IMR-90 (cell line): Measurements from ENCODE around the gene CALML3. TPM values are rescaled to one million over a fixed set of nuclear protein-coding genes. Genes with fewer than 3 reads are reported as not detected.

ENCODE experiments used
- ATAC-seq: fragments of 200-7000 bp; cut with Tn5 transposase; 2 replicates; pipeline ENCODE4 v1.9.1; 2020; ENCODE audit warnings: low read depth, mild to moderate bottlenecking, moderate library complexity
- BruUV-seq: library from RNA; stranded (reverse); fragments of 400-500 nt; replicated peaks from 2 replicates; lab custom pipeline; 2021; lab: Mats Ljungman, UMichigan
- CTCF ChIA-PET: fragments of 300-600 bp; formaldehyde crosslinking; extraction: SDS; loops from one replicate; lab custom pipeline; 2021; ENCODE audit warnings: antibody characterized with exemption; lab: Yijun Ruan, JAX
- POLR2A ChIA-PET: fragments of 300-600 bp; sonication (Branson Sonifier 250); formaldehyde crosslinking; loops from one replicate; lab custom pipeline; 2022; ENCODE audit warnings: antibody characterized with exemption; ENCODE audit not compliant: unreplicated experiment; lab: Charles Lee
- DNase-seq: peaks from one replicate; pipeline ENCODE4 v3.0.0; 2013
- H2AFZ ChIP-seq: replicated peaks from 2 replicates; pipeline ENCODE3; 2013; ENCODE audit warnings: low read length, mild to moderate bottlenecking; ENCODE audit not compliant: poor library complexity
- H2AK5ac ChIP-seq: 2 replicates; pipeline ENCODE4 v1.6.1; 2013; ENCODE audit warnings: low read depth, low read length, inconsistent platforms
- H2AK9ac ChIP-seq: replicated peaks from 2 replicates; pipeline ENCODE3; 2013; ENCODE audit warnings: mild to moderate bottlenecking, low read depth, low read length, moderate library complexity; ENCODE audit not compliant: poor library complexity
- H2BK120ac ChIP-seq: 2 replicates; pipeline ENCODE4 v1.6.1; 2013; ENCODE audit warnings: low read depth, low read length, inconsistent platforms
- H2BK15ac ChIP-seq: 3 replicates; pipeline ENCODE4 v1.6.1; 2013; ENCODE audit warnings: low read depth, low read length, inconsistent platforms
- H2BK20ac ChIP-seq: 2 replicates; pipeline ENCODE4 v1.6.1; 2013; ENCODE audit warnings: low read depth, mild to moderate bottlenecking, inconsistent platforms, low read length, moderate library complexity
- H2BK5ac ChIP-seq: 2 replicates; pipeline ENCODE4 v1.6.1; 2013; ENCODE audit warnings: mild to moderate bottlenecking, low read depth, low read length, inconsistent platforms; ENCODE audit not compliant: poor library complexity, severe bottlenecking
- H3K14ac ChIP-seq: replicated peaks from 2 replicates; pipeline ENCODE4 v1.6.1; 2013; ENCODE audit warnings: low read depth, low read length, inconsistent platforms
- H3K18ac ChIP-seq: 2 replicates; pipeline ENCODE4 v1.6.1; 2013; ENCODE audit warnings: low read depth, low read length, control low read depth
- H3K23ac ChIP-seq: 2 replicates; pipeline ENCODE4 v1.6.1; 2013; ENCODE audit warnings: low read depth, low read length, inconsistent platforms
- H3K27ac ChIP-seq: 2 replicates; pipeline ENCODE4 v1.5.1; 2013; ENCODE audit warnings: mild to moderate bottlenecking, control low read depth, low read length; ENCODE audit not compliant: insufficient read depth
- H3K27me3 ChIP-seq: 2 replicates; pipeline ENCODE4 v1.6.1; 2013; ENCODE audit warnings: low read length; ENCODE audit not compliant: control insufficient read depth, insufficient read depth
- H3K36me3 ChIP-seq: 2 replicates; pipeline ENCODE4 v1.6.1; 2013; ENCODE audit warnings: low read length, mixed read lengths; ENCODE audit not compliant: control insufficient read depth, insufficient read depth
- H3K4ac ChIP-seq: 2 replicates; pipeline ENCODE4 v1.6.1; 2013; ENCODE audit warnings: low read depth, low read length, inconsistent platforms
- H3K4me1 ChIP-seq: 2 replicates; pipeline ENCODE4 v1.6.1; 2013; ENCODE audit warnings: low read length, mixed read lengths; ENCODE audit not compliant: control insufficient read depth, insufficient read depth
- H3K4me2 ChIP-seq: 2 replicates; pipeline ENCODE4 v1.6.1; 2013; ENCODE audit warnings: low read depth, mild to moderate bottlenecking, control low read depth, low read length, moderate library complexity
- H3K4me3 ChIP-seq: 2 replicates; pipeline ENCODE4 v1.5.1; 2013; ENCODE audit warnings: low read depth, mild to moderate bottlenecking, control low read depth, low read length, moderate library complexity; ENCODE audit not compliant: insufficient read depth
- H3K56ac ChIP-seq: 2 replicates; pipeline ENCODE4 v1.6.1; 2013; ENCODE audit warnings: low read length, inconsistent platforms; ENCODE audit not compliant: insufficient read depth; ENCODE audit errors: extremely low read depth
- H3K79me1 ChIP-seq, 2 experiments: 2 replicates each; pipeline ENCODE4 v1.6.1; 2013; ENCODE audit warnings: low read length in 2 of 2, inconsistent platforms in 1 of 2, low read depth in 1 of 2
- H3K9ac ChIP-seq: 2 replicates; pipeline ENCODE4 v1.6.1; 2013; ENCODE audit warnings: low read depth, low read length, control low read depth
- H3K9me1 ChIP-seq: 2 replicates; pipeline ENCODE4 v1.6.1; 2013; ENCODE audit warnings: low read length, inconsistent platforms; ENCODE audit not compliant: insufficient read depth
- H3K9me3 ChIP-seq: 2 replicates; pipeline ENCODE4 v1.6.1; 2013; ENCODE audit warnings: low read length; ENCODE audit not compliant: control insufficient read depth, insufficient read depth
- H4K20me1 ChIP-seq: 2 replicates; pipeline ENCODE4 v1.6.1; 2013; ENCODE audit warnings: low read length, inconsistent platforms; ENCODE audit not compliant: insufficient read depth
- H4K5ac ChIP-seq: 2 replicates; pipeline ENCODE4 v1.6.1; 2013; ENCODE audit warnings: mild to moderate bottlenecking, low read depth, low read length, control low read depth
- H4K8ac ChIP-seq, 2 experiments: 2 replicates each; pipeline ENCODE4 v1.6.1; 2013; ENCODE audit warnings: low read depth in 2 of 2, low read length in 2 of 2, control low read depth in 1 of 2, inconsistent platforms in 1 of 2
- H4K91ac ChIP-seq: 2 replicates; pipeline ENCODE4 v1.6.1; 2013; ENCODE audit warnings: low read depth, low read length, inconsistent platforms; ENCODE audit not compliant: insufficient read depth
- BHLHE40 ChIP-seq: fragments of 150-350 bp; IDR thresholded peaks from 2 replicates; pipeline ENCODE4 v1.6.1; 2016; ENCODE audit warnings: mild to moderate bottlenecking, low read depth, low read length
- CEBPB ChIP-seq: IDR thresholded peaks from 2 replicates; pipeline ENCODE4 v1.6.1; 2012; ENCODE audit warnings: low read depth, low read length, improper control_type of control experiment
- CHD1 ChIP-seq: IDR thresholded peaks from 2 replicates; pipeline ENCODE4 v1.6.1; 2012; ENCODE audit warnings: low read depth, low read length, improper control_type of control experiment
- FOS ChIP-seq: fragments of 150-350 bp; IDR thresholded peaks from 2 replicates; pipeline ENCODE4 v1.6.1; 2016; ENCODE audit warnings: low read depth, low read length
- MAZ ChIP-seq: IDR thresholded peaks from 2 replicates; pipeline ENCODE4 v1.6.1; 2012; ENCODE audit warnings: low read depth, mild to moderate bottlenecking, low read length, improper control_type of control experiment, moderate library complexity, borderline replicate concordance
- MXI1 ChIP-seq: IDR thresholded peaks from 2 replicates; pipeline ENCODE4 v1.6.1; 2012; ENCODE audit warnings: low read depth, mild to moderate bottlenecking, low read length, moderate library complexity, borderline replicate concordance
- RAD21 ChIP-seq: IDR thresholded peaks from 2 replicates; pipeline ENCODE4 v1.6.1; 2012; ENCODE audit warnings: low read length, improper control_type of control experiment
- SMC3 ChIP-seq: fragments of 150-350 bp; IDR thresholded peaks from 2 replicates; pipeline ENCODE4 v1.6.1; 2016; ENCODE audit warnings: low read depth, mild to moderate bottlenecking, antibody characterized with exemption, low read length, moderate library complexity
- WGBS, 2 experiments: methylation state at CpG; one replicate each; pipeline versions ENCODE4 v1.1.5 to v1.1.7; 2013; ENCODE audit warnings: missing lambda C conversion rate in 2 of 2; ENCODE audit not compliant: insufficient read length in 1 of 2; ENCODE audit errors: extremely low coverage in 2 of 2; 5-methylcytosine and 5-hydroxymethylcytosine counted together
- dilution Hi-C: fragments of 300-500 bp; cut with HindIII; formaldehyde crosslinking; loops from one replicate; pipeline ENCODE4 v1.14.3; 2018; ENCODE audit warnings: low sequenced_read_pairs; ENCODE audit not compliant: unreplicated experiment
- in situ Hi-C: fragments of 300-500 bp; cut with MboI; formaldehyde crosslinking; loops from 3 replicates; pipeline ENCODE4 v1.14.3; 2019; ENCODE audit warnings: low sequenced_read_pairs, inconsistent platforms, mixed read lengths
- intact Hi-C: fragments of 100-400 bp; cut with micrococcal nuclease; formaldehyde crosslinking; loops from 2 replicates; pipeline ENCODE4 v1.10.0; 2022
- polyA plus RNA-seq, 3 experiments: library from polyadenylated mRNA; depleted of rRNA; stranded (reverse); fragments of >200 nt; gene quantifications; 2 replicates each; pipeline ENCODE4 v1.2.3, GENCODE V29; 2012; ENCODE audit warnings: low replicate concordance in 1 of 3
- total RNA-seq: library from RNA; depleted of rRNA; stranded (reverse); fragments of >200 nt; gene quantifications from 2 replicates; pipeline ENCODE4 v1.2.3, GENCODE V29; 2012
- TF ChIP-seq, protein P1 (sequence below): fragments of 150-350 bp; IDR thresholded peaks from 2 replicates; pipeline ENCODE4 v1.6.1; 2017; ENCODE audit warnings: mild to moderate bottlenecking, antibody characterized with exemption, low read length, low read depth
- TF ChIP-seq, protein P2 (sequence below): fragments of 150-350 bp; IDR thresholded peaks from 2 replicates; pipeline ENCODE4 v1.6.1; 2016; ENCODE audit warnings: low read depth, mild to moderate bottlenecking, low read length, moderate library complexity, borderline replicate concordance
- TF ChIP-seq, protein P3 (sequence below): conservative IDR thresholded peaks from 2 replicates; pipeline ENCODE4 v1.5.1; 2012; ENCODE audit warnings: mild to moderate bottlenecking, low read depth, low read length, improper control_type of control experiment

The CALML3 gene
- total and polyA plus RNA-seq, 2 of the 4 experiments (the other 2 are of a cell fraction) = not detected

DNA sequence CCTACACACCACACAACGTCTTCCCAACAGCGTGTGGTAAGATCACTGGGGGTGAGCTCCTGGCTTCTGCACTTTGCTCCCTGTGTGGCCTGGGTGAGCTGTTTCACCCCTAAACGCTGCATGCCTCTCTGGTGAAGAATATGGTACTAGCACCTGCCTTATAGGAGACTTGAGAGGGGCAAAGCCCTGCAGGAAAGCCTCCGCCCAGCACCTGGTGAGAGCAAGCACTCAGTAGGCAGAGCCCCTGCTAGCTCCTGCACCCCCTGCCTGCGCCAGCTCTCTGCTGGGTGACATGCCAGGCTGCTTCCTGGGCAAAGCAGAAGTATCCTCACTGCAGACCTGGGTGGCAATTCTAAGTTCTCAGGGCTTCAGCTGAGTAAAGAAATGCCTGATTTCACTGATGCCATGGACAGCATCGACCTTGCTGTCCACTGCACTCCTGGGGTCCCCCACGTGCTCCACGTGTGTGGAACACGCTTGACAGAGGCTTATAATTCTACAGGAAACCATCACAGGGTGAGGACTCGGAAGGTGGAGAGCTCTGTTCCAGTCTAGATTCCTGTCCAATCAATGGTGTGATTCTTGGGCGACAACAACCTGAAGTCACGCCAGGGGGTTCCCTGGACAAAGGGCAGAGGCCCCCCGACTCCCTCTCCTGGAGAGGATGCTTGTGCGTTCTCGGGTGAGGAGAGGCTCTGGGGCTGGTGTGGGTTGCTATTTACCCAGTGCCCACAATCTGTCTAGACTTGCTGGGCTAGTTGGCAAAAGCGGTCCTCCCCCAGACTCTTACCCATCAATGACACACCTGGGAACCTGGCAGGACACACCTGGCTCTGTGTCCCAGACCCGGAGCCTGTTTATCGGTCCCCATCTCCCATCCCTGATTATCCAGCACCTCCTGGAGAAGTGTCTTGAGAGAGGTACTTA lies 20.4 kb upstream of the CALML3 start (continued):
- TF ChIP-seq SMC3 (no peak), MAZ (no peak), CHD1 (no peak), RAD21 (no peak), BHLHE40 (no peak)

DNA sequence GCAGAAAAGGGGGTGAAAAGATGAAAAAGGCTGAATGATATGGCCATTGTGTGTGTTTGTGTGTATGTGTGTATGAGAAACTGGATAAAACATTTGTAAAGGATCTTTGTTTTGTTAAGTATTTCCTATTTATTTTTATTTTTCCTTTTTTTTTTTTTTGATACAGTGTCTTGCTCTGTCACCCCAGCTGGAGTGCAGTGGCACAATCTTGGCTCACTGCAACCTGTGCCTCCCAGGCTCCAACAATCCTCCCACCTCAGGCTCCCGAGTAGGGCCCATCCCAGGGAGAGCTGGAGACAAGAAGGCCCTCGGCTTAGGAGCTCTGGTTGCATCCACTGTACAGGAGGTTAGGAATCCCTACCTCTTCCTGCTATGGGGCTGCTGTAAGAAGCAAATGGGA lies 18.5 kb upstream of the CALML3 start:
- ChIA-PET CTCF (no interaction called here), POLR2A (no interaction called here)
- Histone ChIP-seq H3K18ac (no peak overlapping the region), H3K23ac (no peak overlapping the region), H3K56ac (no peak overlapping the region), H2AFZ (no peak overlapping the region), H3K4me3 (no peak overlapping the region), H2BK120ac (no peak overlapping the region), H3K4ac (no peak overlapping the region), H2BK15ac (no peak overlapping the region), H3K4me1 (no peaks in the 10 kb centered on the region), H3K27me3 (peaks cover 33% of the 10 kb centered on the region), H3K14ac (no peak overlapping the region), H2AK9ac (no peak overlapping the region), H2BK20ac (no peak overlapping the region), H4K8ac (no peak overlapping the region), H3K9me1 (peaks cover 3% of the 10 kb centered on the region; the same call in 1 of the 2 replicates), H3K36me3 (no peaks in the 10 kb centered on the region), H2AK5ac (no peak overlapping the region), H3K27ac (no peak overlapping the region), H4K91ac (no peak overlapping the region), H4K5ac (no peak overlapping the region), H3K4me2 (no peak overlapping the region), H4K20me1 (no peaks in the 10 kb centered on the region), H3K9ac (no peak overlapping the region), H3K9me3 (no peaks in the 10 kb centered on the region), H3K79me1 (no peaks in the 10 kb centered on the region), H2BK5ac (no peak overlapping the region)
- no peak for DNase-seq
- no TSS peak for BruUV-seq
- in situ Hi-C loops (no loop called here), dilution Hi-C loops (no loop called here), intact Hi-C loops (no loop called here)
- no peak for ATAC-seq
- WGBS, 2 experiments = no CpG with 5 or more reads among the region's 2 CpGs
- TF ChIP-seq MXI1 = no peak
- TF ChIP-seq, protein P1, sequence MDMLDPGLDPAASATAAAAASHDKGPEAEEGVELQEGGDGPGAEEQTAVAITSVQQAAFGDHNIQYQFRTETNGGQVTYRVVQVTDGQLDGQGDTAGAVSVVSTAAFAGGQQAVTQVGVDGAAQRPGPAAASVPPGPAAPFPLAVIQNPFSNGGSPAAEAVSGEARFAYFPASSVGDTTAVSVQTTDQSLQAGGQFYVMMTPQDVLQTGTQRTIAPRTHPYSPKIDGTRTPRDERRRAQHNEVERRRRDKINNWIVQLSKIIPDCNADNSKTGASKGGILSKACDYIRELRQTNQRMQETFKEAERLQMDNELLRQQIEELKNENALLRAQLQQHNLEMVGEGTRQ = no peak
- no peak for TF ChIP-seq BHLHE40
- no peak for TF ChIP-seq MAZ
- TF ChIP-seq RAD21 = no peak
- no peak for TF ChIP-seq FOS
- TF ChIP-seq, protein P2, sequence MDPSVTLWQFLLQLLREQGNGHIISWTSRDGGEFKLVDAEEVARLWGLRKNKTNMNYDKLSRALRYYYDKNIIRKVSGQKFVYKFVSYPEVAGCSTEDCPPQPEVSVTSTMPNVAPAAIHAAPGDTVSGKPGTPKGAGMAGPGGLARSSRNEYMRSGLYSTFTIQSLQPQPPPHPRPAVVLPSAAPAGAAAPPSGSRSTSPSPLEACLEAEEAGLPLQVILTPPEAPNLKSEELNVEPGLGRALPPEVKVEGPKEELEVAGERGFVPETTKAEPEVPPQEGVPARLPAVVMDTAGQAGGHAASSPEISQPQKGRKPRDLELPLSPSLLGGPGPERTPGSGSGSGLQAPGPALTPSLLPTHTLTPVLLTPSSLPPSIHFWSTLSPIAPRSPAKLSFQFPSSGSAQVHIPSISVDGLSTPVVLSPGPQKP = no peak
- no peak for TF ChIP-seq SMC3
- no peak for TF ChIP-seq CEBPB
- TF ChIP-seq, protein P3, sequence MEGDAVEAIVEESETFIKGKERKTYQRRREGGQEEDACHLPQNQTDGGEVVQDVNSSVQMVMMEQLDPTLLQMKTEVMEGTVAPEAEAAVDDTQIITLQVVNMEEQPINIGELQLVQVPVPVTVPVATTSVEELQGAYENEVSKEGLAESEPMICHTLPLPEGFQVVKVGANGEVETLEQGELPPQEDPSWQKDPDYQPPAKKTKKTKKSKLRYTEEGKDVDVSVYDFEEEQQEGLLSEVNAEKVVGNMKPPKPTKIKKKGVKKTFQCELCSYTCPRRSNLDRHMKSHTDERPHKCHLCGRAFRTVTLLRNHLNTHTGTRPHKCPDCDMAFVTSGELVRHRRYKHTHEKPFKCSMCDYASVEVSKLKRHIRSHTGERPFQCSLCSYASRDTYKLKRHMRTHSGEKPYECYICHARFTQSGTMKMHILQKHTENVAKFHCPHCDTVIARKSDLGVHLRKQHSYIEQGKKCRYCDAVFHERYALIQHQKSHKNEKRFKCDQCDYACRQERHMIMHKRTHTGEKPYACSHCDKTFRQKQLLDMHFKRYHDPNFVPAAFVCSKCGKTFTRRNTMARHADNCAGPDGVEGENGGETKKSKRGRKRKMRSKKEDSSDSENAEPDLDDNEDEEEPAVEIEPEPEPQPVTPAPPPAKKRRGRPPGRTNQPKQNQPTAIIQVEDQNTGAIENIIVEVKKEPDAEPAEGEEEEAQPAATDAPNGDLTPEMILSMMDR = no peak
